Measurements from ENCODE around the gene MAPK8IP2. TPM values are rescaled to one million over a fixed set of nuclear protein-coding genes. Genes with fewer than 3 reads are reported as not detected.

MAPK8IP2 gene
- 0.83 TPM for total RNA-seq

- no peak for DNase-seq (ENCODE audit: low spot score)
Measured at GRCh38 chr22:50600538-50600937, at the start of gene MAPK8IP2. Gene MAPK8IP2, plus strand, starts transcription at chr22:50600793. Its CDS starts 26 bp downstream, at chr22:50600819.

GRCh38 chr22:50551160-50551752 lies 49.3 kb upstream of the MAPK8IP2 start:
- DNase-seq (ENCODE audit: low spot score): no peak

GRCh38 chr22:50553310-50553709 lies 47.3 kb upstream of the MAPK8IP2 start:
- no peak for DNase-seq (ENCODE audit: low spot score)

- no peak for DNase-seq (ENCODE audit: low spot score)
Measured at GRCh38 chr22:50556703-50557102, 43.9 kb upstream of the MAPK8IP2 start.

- no peak for DNase-seq (ENCODE audit: low spot score)
Measured at GRCh38 chr22:50560034-50560433, 40.6 kb upstream of the MAPK8IP2 start.

GRCh38 chr22:50561401-50562358 lies 38.9 kb upstream of the MAPK8IP2 start:
- DNase-seq (ENCODE audit: low spot score): no peak

- DNase-seq (ENCODE audit: low spot score): peak; percentile 97
Measured at GRCh38 chr22:50562523-50563412, 37.8 kb upstream of the MAPK8IP2 start, which contains the start of gene SYCE3. Gene SYCE3, minus strand, starts transcription at chr22:50562919. Its CDS starts 6,514 bp downstream, at chr22:50556405.

- no peak for DNase-seq (ENCODE audit: low spot score)
Measured at GRCh38 chr22:50563413-50564160, 37.0 kb upstream of the MAPK8IP2 start.

GRCh38 chr22:50564289-50564688 lies 36.3 kb upstream of the MAPK8IP2 start:
- DNase-seq (ENCODE audit: low spot score): no peak

GRCh38 chr22:50567721-50568252 lies 32.8 kb upstream of the MAPK8IP2 start:
- no peak for DNase-seq (ENCODE audit: low spot score)

GRCh38 chr22:50568626-50569025 lies 32.0 kb upstream of the MAPK8IP2 start:
- no peak for DNase-seq (ENCODE audit: low spot score)

- no peak for DNase-seq (ENCODE audit: low spot score)
Measured at GRCh38 chr22:50569041-50569459, 31.5 kb upstream of the MAPK8IP2 start.

- no peak for DNase-seq (ENCODE audit: low spot score)
Measured at GRCh38 chr22:50569896-50570535, 30.6 kb upstream of the MAPK8IP2 start.

- no peak for DNase-seq (ENCODE audit: low spot score)
Measured at GRCh38 chr22:50570861-50571260, 29.7 kb upstream of the MAPK8IP2 start.

GRCh38 chr22:50571264-50572175 lies 29.1 kb upstream of the MAPK8IP2 start:
- DNase-seq (ENCODE audit: low spot score): no peak

GRCh38 chr22:50572965-50573364 lies 27.6 kb upstream of the MAPK8IP2 start:
- DNase-seq (ENCODE audit: low spot score): no peak

GRCh38 chr22:50573491-50574382 lies 26.9 kb upstream of the MAPK8IP2 start:
- no peak for DNase-seq (ENCODE audit: low spot score)

GRCh38 chr22:50574383-50574755 lies 26.2 kb upstream of the MAPK8IP2 start:
- DNase-seq (ENCODE audit: low spot score): no peak

Measured in ureter (tissue), 1 donor.